Smooth muscle cell of bladder (primary cell): ENCODE results near the gene SLC12A2. TPM values are rescaled to one million over a fixed set of nuclear protein-coding genes. Genes with fewer than 3 reads are reported as not detected.

ENCODE experiments used
- total RNA-seq: library from RNA; depleted of rRNA; stranded (reverse); fragments of >200 nt; gene quantifications from 2 replicates; pipeline ENCODE4 v1.2.3, GENCODE V29; 2014

The SLC12A2 gene
- 15.2 and 25.0 TPM in 2 replicates for total RNA-seq

DNA sequence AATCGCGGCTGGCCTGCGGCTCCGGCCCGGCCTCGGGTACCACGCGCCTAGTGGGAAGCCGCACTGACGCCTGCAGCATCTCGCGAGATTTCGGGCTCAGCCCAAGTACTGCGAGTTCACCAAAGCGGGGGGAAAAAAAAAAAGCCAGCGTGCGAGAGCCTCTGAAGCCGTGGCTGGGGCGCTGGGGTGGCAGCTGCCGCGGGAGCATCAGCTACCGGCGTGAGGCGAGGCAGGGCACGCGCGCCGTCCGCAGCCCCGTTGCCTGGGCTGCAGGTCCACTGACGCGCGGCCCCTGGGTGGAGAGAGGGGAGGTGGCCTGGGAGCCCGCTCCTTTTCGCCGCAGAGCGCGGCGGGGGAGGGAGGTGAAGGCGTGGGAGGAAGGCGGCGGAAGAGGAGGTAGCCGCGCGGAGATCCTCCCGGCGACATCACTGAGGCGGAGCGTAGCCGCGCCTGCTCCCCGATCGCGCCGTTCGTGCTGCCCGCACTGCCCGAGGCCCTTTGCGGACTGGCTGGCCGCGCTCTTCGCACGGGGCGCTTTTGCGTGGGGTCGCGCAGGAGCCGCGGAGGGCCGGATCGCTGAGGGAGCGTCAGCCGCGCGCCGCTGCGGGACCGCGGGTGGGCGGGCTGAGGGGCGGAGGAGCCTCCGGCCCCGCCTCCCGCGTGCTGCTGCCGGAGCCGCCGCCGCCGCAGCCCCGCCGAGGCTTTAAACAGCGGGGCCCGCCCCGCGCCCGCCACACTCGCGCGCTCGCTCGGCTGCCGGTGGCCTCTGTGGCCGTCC is at the start of gene SLC12A2:
Gene SLC12A2 (plus strand): TSS at position 734 of the 778 bp plus-strand sequence. CDS start 189 bp downstream, outside the sequence.

